ENCODE data around the gene LNP1. TPM values are rescaled to one million over a fixed set of nuclear protein-coding genes. Genes with fewer than 3 reads are reported as not detected.

LNP1 gene
- total and polyA plus RNA-seq, 9 of the 15 experiments (the other 6 are each of a cell fraction or from before 2014, with no cell fraction given) = 1.9 to 5.2 (median 4.5) TPM

DNA sequence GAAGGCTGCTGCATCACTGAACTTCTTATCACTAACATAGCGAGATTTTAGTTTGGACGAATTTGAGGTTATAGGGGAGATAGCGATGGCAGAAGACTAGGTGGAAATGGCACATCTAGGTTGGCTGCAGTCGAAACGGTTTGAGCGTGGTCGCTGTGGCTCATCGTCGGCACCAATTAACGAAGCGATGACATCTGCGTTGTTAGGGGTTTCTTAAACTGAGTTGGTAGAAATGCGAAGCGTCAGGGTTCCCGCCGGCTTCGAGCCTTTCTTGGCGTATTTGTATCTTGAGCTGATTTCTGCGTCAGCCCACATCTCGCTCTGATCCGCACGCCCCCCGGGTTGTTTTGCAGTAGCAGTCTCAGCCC, 319 bp downstream of the LNP1 start (continued):
- TF ChIP-seq NFRKB (IDR thresholded peaks at IDR 0.05; ENCODE audit: low read depth) (peak; percentile 56; the same call in 1 of the 2 replicates), SIN3A (IDR thresholded peaks at IDR 0.05; ENCODE audit: borderline replicate concordance in 2 of 2, control insufficient read depth in 1 of 2, low read depth in 2 of 2, low read length in 2 of 2) (no peak), DPF2 (IDR thresholded peaks at IDR 0.05) (0 out of 2 replicates have a peak, but pooled peaks have one; percentile 29), E2F6 (IDR thresholded peaks at IDR 0.05; ENCODE audit: borderline replicate concordance in 1 of 2, extremely low read depth in 1 of 2, insufficient read depth in 1 of 2, insufficient read length in 1 of 2, low read depth in 1 of 2, low read length in 1 of 2, poor library complexity in 1 of 2, severe bottlenecking in 1 of 2) (peak; percentile 2 to 14), NRF1 (conservative IDR thresholded peaks at IDR 0.05 in 1 of 2, IDR thresholded peaks at IDR 0.05 in 1 of 2) (no peak), THRB (CRISPR knock-in tag; conservative IDR thresholded peaks at IDR 0.05) (no peak), HNRNPUL1 (IDR thresholded peaks at IDR 0.05; ENCODE audit: low read length) (no peak), ARHGAP35 (IDR thresholded peaks at IDR 0.05; ENCODE audit: partially characterized antibody) (no peak), ARNT (IDR thresholded peaks at IDR 0.05) (no peak), HLTF (IDR thresholded peaks at IDR 0.05) (0 out of 2 replicates have a peak, but pooled peaks have one; percentile 49), CSDE1 (IDR thresholded peaks at IDR 0.05) (no peak), ZC3H4 (CRISPR knock-in tag; IDR thresholded peaks at IDR 0.05; ENCODE audit: borderline replicate concordance) (0 out of 2 replicates have a peak, but pooled peaks have one; percentile 43), ZNF766 (CRISPR knock-in tag; conservative IDR thresholded peaks at IDR 0.05) (no peak), ZNF253 (CRISPR knock-in tag; conservative IDR thresholded peaks at IDR 0.05) (no peak), ZNF311 (CRISPR knock-in tag; IDR thresholded peaks at IDR 0.05) (no peak), MEIS2 (IDR thresholded peaks at IDR 0.05; ENCODE audit: partially characterized antibody) (no peak), CREB1 (IDR thresholded peaks at IDR 0.05) (0 out of 2 replicates have a peak, but pooled peaks have one; percentile 4), CREB1 (CRISPR knock-in tag; IDR thresholded peaks at IDR 0.05) (no peak), E2F4 (CRISPR knock-in tag; IDR thresholded peaks at IDR 0.05; ENCODE audit: low read depth) (no peak), NBN (IDR thresholded peaks at IDR 0.05; ENCODE audit: low read depth) (no peak; the same call in 1 of the 2 replicates), HNRNPK (IDR thresholded peaks at IDR 0.05; ENCODE audit: low read depth, low read length, poor library complexity, severe bottlenecking) (no peak), LEF1 (IDR thresholded peaks at IDR 0.05) (no peak), ZNF551 (CRISPR knock-in tag; IDR thresholded peaks at IDR 0.05) (no peak)
- TF ChIP-seq, protein P1, sequence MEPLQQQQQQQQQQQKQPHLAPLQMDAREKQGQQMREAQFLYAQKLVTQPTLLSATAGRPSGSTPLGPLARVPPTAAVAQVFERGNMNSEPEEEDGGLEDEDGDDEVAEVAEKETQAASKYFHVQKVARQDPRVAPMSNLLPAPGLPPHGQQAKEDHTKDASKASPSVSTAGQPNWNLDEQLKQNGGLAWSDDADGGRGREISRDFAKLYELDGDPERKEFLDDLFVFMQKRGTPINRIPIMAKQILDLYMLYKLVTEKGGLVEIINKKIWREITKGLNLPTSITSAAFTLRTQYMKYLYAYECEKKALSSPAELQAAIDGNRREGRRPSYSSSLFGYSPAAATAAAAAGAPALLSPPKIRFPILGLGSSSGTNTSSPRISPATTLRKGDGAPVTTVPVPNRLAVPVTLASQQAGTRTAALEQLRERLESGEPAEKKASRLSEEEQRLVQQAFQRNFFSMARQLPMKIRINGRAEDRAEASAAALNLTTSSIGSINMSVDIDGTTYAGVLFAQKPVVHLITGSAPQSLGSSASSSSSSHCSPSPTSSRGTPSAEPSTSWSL (CRISPR knock-in tag; IDR thresholded peaks at IDR 0.05; ENCODE audit: borderline replicate concordance) = no peak

All from K562 (cell line).